8988T (cell line): ENCODE data around the gene RDH5.

Source experiments
- DNase-seq: peaks from one replicate; pipeline ENCODE4 v3.0.0; 2011

The RDH5 gene

GRCh38 chr12:55715169-55715764 lies 4.9 kb upstream of the RDH5 start:
- DNase-seq, result no peak

DNA sequence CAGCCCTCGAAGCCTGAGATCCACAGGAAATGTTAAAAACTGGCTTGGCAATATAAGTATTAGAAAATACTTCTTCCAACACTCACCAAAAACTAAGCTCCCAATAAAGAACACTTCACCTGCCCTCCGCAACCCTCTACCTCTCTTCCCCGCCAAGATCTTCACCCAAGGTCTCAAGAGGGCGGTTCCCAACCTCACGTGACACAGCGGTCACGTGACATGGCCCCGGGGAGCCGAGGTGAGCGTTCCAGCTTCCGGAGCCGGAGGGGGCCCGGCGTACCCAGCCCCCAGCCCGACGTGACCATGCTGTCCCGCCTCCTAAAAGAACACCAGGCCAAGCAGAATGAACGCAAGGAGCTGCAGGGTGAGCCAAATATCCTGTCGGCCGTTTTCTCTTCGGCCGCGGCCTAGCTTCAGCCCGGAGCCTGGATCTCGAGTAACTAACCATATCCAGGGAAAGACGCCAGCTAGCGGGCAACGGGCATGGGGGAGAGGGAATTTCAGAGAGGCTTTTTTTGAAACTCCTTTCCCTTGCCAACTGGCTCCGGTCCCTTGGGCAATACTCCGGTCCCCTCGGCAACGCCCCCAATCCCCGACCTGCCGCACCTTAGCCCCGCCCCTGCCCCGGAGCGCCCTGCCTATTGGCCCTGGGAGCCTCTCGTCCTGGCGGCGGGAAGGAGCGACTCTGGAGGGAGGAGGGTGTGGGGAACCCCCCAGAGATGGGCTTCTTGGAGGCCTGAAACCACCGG lies 4.2 kb upstream of the RDH5 start, which contains the start of gene BLOC1S1:
Gene BLOC1S1 (plus strand): TSS at position 214 of the 749 bp plus-strand sequence. CDS start 6 bp downstream, at position 220.
- peak; percentile 91 for DNase-seq

DNA sequence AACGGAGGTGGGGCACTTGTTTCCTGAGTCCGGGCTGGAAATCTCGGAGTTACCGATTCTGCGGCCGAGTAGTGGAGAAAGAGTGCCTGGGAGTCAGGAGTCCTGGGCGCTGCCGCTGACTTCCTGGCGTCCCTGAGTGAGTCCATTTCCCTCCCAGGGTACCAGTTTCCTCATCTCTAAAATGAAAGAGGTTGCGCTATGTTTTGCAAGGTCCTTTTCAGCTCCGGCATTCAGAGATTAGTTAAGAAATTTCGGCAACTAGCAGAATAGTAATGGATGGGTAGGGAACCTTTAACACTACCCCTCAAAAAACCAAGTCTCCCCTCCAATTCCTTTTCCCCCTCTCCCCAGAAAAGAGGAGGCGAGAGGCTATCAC lies 3.6 kb upstream of the RDH5 start:
- DNase-seq, result no peak

DNA sequence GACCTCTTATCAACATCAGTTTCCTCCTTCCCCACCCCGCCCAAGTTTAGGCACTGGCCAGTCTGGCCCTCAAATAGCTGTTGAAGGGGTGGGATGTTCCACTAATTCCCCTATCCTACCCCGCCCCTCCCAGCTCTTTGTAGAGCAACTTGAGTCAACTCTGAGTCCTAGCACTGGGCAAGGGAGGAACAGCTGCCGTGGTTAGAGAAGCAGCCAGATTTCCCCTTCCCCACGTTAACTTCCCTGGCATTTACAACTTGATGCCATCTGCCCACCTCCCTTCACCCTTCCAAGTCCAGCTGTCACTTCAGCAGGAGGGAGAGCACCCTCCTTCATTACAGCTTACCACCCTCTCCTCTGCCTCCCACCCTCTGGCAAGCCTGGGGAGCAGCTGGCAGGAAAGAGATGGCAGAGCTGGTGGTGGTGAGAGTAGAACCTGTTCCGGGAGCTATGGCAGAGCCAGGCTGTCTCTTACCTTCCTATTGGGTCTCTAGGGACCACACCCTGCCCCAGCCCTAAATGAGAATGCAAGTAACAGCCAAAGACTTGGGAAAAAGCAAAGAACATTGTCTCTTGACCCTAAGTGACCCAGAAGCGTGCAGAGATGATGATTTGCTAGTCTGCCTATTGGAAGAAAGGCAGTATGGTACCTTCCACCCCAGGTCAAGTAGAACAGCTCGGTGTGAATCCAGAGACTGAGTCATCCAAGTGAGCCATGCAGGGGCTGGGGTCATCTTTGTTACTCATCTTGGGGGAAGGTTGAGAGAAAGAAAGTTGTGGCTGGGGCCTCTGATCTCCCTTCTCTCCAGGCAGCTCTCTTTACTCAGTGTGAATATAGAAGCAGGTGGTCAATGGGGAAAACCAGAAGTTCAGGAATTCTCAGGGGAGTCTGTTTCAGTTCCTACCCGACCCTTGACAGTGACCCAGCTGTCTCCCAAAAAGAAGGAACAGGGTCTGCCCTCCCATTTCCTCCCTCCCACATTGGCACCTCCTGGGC lies 2.9 kb upstream of the RDH5 start:
- no peak for DNase-seq

- no peak for DNase-seq
Observed at GRCh38 chr12:55718015-55718414, 2.2 kb upstream of the RDH5 start.

DNA sequence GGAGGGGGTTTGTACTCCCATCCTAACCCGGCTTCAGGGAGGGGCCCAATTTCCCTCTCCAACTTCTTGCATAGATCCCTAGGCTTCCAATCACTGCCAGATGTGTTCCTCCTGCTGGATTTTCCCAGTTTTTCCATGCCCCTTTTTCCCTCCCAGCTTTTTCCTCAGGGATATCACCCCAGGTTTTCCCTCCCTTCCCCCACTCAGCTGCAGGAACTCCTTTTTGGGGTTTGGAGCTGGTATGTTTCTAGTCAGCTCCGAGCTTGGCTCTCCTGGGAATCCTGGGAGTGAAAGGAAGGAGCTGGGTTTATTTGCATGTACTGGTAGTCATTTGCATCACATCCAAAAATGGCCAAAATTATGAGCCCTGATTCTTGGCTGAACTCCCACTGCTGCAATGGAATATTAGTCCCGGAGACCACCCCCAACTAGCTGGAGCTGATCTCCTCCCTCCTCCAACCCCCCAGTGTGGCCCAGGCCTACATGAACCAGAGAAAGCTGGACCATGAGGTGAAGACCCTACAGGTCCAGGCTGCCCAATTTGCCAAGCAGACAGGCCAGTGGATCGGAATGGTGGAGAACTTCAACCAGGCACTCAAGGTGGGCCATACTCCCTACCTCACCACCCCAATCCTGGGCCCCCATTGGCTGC lies 1.4 kb upstream of the RDH5 start:
- no peak for DNase-seq

- DNase-seq, result no peak
Observed at GRCh38 chr12:55719371-55719770, 822 bp upstream of the RDH5 start.

DNA sequence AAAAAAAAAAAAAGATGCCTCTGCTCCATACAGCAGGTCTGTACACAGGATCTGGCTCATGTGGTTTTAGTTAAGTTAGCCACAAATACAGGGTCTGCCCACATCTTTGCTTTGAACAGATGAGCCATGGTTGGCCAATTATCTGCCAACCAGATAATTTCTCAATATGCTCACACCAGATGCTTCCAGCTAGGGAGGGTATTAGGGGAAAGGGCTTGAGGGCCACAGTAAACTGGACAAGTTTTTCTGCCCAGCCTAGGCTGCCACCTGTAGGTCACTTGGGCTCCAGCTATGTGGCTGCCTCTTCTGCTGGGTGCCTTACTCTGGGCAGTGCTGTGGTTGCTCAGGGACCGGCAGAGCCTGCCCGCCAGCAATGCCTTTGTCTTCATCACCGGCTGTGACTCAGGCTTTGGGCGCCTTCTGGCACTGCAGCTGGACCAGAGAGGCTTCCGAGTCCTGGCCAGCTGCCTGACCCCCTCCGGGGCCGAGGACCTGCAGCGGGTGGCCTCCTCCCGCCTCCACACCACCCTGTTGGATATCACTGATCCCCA lies 776 bp downstream of the RDH5 start:
- peak; percentile 70 for DNase-seq

DNA sequence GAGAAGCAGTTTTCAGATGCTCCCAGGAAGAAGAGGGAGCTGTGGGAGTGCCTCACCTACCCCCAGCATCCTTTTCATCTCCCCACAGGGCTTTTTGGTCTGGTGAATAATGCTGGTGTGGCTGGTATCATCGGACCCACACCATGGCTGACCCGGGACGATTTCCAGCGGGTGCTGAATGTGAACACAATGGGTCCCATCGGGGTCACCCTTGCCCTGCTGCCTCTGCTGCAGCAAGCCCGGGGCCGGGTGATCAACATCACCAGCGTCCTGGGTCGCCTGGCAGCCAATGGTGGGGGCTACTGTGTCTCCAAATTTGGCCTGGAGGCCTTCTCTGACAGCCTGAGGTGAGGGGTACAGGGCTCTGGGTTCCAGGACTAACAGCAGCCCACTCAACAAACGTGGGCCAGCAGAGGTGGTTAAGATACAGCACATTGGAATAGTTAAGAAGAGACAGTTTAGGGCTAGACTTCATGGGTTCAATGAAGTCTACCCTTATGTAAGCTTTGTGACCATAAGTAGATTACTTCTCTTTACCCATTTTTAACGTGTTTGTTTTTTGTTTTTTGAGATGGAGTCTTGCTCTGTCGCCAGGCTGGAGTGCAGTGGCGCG lies 1.5 kb downstream of the RDH5 start:
- DNase-seq, result no peak

GRCh38 chr12:55722948-55723347 lies 2.8 kb downstream of the RDH5 start:
- DNase-seq, result no peak

DNA sequence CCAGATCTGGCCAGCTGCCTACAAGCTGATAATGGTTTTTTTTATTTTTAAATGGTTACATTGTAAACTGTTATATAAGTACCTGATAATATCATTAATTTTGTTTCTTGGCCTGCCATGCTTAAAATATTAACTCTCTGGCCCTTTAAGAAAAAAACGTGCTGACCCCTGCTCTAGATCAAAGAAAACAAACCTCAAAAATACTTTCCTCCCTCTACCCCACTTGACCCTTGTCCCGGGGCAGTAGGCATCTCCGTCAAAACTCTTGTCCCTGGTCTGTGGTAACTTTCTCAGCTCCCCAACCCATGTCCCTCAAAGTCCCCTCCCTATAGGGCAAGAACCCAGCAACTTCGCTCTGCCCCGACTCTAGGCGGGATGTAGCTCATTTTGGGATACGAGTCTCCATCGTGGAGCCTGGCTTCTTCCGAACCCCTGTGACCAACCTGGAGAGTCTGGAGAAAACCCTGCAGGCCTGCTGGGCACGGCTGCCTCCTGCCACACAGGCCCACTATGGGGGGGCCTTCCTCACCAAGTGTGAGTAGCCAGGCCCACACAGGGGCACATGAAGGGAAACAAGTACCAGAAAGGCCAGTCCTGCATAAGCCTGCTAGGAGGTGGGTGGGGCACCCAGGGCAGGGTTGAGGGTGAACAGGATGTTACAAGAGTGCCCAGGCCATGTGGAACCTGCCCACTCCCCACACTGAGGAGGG lies 3.5 kb downstream of the RDH5 start:
- DNase-seq, result no peak

GRCh38 chr12:55724226-55724939 lies 4.2 kb downstream of the RDH5 start:
- DNase-seq, result no peak

GRCh38 chr12:55724940-55725309 lies 4.7 kb downstream of the RDH5 start:
- no peak for DNase-seq

DNA sequence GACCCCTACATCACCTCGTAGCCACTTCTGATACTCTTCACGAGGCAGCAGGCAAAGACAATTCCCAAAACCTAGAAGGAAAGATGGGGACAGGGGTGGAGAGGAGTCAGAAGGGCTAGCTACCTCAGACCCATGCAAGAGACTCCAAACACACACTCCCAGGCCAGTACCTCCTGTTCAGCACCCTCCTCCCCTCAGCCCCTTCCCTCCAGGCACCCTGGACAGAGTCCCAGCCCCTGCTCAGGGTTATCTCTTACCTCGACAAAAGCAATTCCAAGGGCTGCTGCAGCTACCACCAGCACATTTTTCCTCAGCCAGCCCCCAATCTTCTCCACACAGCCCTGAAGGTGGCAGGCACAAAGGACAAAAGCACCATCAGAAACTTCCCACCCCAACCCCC lies 5.4 kb downstream of the RDH5 start:
- no peak for DNase-seq

DNA sequence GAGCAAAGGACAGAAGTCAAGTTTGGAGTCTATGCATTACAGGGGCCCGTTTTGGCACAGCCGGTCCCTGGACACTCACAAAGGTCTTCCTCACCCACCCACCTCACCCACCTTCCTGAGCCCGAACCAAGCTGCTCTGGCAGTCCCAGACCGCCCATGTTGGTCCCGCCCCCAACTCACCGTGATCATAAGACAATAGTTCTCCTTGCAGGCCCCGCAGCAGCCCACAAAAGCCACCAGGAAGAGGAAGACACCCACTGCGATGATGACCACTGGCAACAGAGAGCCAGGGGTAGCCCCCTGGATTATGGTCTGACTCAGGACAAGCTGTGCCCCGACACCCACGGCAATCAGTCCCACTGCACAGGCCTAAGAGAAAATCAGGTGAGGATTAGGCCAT lies 6.8 kb downstream of the RDH5 start:
- no peak for DNase-seq

GRCh38 chr12:55727643-55728185 lies 7.5 kb downstream of the RDH5 start:
- no peak for DNase-seq

DNA sequence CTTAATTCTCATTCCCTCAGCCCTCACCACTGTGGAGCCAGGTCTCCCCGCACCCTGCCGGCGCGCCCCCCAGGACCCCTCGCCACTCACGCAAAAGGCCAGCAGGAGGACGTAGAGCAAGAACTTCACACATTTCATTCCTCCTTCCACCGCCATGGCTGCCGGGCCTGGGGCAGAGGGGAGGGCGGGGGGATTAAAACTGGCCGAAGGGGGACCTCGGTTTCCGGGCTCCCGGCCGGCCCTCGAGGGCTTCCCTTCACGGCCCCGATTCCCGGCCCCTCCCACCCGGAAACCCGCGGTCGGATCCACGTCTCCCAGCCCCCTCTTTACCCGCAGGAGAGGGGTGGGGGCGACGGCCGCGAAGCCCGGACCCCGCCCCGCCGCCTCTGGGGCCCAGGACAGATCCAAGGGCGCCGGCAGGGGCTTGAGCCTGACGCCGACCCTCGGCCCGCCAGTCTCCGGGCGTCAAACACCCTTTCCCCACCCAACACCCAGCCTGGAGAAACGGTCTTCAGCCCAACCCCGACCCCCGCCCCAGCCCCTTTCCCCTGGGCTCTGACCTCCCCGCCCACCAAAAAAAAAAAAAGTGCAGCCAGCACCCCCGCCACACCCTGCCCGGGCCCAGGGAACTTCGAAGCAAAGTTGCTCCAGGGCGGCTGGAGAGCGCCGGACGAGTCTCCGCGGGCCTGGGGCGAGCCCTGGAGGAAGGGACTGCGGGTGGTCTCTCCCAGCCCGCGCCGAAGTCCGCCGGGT lies 8.2 kb downstream of the RDH5 start:
- no peak for DNase-seq

GRCh38 chr12:55728939-55729818 lies 9.0 kb downstream of the RDH5 start, which contains the start of gene CD63:
CD63 (minus strand) TSS chr12:55729009; CDS start chr12:55728341, 668 bp downstream.
- DNase-seq, result peak; percentile 94
